GM18502 (cell line): Measurements from ENCODE around the gene AHCYL2.
A peak's percentile ranks its signal among the peaks of the same experiment; 100 is the strongest.

Source experiments
- ATAC-seq: cut with Tn5 transposase; IDR thresholded peaks from one replicate; pipeline ENCODE4 v1.9.1; 2021; ENCODE audit warnings: mild to moderate bottlenecking; ENCODE audit not compliant: unreplicated experiment, poor library complexity

The AHCYL2 gene

DNA sequence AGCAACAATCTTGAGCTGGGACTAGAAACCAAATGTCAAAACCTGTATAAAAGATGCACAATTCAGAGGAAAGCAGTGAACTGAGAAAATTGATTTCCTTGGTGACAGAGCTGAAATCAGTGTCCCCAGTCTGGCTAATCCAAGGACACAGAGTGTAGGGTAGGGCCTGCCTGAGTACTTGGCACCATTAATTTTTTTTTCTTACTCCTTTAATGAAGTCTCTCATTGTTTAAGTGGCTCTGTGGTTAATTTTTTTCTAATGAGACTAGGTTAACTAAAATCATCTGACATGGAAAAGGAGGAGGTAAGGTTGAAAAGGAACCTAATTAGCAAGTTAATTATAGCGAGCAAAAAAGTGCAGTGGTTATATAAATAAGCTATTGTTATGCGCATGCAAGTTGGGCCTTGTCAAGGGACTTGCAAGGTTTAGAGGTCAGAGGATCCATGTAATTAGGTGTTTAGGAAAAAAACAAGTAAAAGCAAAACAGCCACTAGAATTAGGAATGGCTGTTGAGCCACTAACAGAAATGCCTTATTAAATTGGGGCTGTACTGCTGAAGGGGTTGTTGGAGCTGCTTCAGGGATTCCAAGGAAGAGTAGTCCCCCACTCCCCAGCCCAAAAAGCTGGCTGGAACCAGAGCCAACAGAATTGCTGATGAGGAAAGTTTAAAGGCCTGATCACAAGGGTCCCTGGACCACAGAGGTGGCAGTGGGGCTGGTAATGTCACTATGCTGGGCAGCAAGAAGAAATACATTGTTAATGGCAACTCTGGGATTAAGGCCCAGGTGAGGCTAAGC lies 150.5 kb downstream of the AHCYL2 start:
- no peak for ATAC-seq

DNA sequence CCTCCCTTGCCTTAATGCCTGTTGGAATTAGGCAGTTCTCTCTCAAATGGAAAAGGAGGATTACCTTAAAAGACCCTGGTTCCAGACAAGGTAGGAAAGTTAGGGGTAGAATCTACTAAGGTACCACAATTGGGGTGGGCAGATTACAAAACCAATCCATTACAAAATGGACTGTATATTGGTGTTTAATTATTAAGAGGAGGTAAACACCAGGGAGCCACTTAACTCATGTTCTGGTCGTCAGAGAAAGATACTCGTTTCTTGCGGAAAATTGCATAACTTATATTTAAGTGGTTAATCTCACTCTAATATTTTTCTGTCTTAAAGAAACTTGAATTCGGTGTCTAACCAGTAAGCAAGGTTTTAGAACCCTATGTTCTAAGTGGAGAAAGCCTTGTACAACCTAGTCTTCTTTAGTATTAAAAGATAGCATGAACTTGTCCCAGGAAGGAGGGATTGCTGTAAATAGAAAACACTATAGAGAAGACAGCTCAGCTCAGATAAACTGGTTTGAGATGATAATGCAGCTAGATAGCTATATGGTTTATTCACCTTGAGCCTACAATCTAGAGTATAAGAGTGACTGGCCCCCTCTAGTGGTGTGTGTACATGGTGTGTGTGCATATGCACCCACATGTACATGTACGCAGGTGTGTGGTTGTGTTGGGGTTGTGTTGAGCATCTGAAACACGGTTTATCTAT lies 151.4 kb downstream of the AHCYL2 start:
- no peak for ATAC-seq

DNA sequence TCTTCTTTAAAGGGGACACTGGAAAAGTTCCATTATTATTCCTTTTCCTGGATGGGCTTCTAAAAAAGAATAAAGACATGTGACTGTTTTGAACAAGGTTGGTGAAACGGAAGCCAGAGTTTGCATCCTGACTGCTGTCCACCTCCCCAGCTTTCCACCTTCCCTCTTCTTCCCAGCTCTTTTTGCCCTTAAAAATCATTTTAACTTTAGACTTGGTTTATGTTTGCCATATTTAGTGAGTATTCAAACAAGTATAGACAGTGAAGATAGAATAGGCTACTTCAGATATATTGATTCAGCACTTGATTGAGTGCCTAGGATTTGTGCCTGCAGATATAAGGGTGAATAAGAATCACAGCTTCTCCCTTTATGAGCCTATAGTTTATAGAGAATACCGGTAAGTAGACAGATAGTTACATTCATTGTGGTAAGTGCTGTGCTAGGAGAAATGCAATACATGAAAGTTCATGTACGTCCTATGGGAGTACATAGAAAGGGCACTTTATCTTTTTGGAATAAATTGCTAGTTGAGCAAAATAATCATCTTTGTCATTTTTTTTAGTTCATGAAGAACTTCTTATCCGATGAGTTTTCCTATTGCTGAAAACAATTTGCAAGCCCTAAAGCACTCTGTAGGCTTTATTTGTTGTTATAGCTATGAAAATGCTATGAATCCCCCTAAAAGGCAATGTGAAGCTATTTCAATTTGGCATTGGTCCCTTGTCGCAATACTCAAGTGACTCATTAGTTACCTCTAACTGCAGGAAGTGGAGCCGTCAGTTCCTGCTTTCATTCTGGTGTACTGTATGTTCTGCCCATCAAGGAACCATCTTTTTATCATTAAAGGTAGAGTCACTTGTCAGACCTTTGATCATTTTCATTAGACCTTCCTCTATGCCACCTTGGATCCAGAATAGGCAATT lies 152.2 kb downstream of the AHCYL2 start:
- ATAC-seq, result peak; percentile 53

DNA sequence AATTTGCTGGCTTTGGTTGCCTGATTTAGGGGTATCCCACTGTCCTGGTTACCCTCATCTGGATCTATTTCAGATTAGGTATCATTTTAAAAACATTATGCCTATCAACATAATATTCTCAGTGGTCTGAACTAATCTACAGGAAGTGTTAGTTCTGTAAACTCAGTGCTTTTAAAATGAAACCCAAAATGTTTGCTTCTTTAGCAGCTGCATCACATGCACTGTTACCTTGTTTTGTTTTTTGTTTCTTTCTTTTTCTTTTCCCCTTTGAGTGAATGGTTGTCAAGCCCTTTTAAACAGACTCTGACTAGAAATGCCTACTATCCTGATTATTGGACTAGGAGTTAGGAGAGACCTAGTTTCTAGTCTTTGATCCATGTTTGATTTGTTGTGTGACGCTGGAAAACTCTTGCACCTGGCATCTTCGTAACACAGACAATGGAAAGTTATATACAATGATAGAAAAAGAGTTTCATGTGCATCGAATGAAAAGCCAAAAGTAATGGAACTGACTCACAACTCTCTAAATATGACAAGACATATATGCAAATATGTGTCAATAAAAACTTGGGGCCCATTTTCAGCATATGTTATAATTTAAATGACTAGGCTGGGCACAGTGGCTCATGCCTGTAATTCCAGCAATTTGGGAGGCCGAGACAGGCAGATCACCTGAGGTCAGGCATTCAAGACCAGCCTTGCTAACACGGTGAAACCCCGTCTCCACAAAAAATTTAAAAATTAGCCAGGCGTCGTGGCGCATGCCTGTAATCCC lies 157.1 kb downstream of the AHCYL2 start:
- ATAC-seq, result no peak

DNA sequence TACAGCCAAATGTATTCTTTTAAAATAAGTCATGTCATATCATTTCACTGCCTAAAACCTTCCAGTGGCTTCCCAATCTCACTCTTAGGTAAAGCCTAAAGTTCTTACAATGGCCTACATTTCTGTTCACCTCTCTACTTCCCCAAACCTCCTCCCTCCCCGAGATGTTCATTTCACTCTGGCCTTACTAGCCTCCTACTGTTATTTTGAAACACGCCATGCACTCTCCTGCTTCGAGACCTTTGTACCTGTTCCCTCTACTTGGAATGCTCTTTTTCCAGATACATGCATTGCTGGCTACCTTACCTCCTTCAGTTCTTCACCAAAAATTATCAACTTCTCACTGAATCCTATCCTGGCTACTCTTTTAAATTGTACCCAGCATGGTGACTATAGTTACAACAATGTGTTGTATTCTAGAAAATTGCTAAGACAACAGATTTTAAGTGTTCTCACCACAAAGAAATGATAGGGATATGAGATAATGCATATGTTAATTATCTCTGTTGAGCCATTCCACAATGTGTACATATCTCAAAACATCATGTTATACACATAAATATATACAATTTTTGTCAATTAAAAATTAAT lies 158.8 kb downstream of the AHCYL2 start:
- ATAC-seq, result no peak

DNA sequence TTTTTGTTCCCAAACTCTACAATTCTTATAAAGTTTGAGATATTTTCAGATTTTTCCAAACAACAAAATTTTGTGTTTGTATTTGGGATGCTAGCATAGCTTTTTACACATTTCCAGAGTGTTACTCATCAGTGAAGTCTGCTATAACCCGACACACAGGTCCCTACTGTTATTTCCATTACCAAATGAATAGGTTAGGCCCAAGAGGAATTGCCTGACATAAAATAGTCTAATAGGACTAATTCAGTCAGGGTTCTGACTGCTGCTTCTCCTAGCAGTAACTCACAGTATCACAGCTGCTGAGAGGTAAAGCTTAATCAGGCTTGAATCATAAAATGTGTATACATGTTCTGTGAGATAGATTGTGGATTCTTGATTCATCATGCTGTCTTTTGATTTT lies 160.3 kb downstream of the AHCYL2 start:
- no peak for ATAC-seq

DNA sequence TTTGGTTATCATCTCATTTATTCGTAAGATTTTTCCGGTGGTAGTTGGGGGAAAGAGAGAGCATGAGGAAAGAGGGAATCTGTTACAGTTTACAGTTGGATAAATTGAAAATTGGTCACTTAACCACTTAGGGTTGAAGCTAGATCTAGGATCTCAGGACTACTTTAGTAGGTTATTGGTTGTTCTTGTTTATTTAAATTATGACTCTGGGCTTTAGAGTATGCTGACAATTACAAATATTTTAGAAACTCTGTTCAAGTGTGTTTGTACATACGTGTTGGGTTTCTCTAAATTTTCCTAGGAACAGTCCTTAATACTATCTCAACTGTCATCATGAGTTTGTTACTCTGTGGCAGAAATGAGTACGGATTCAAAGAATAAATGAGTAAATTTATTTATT lies 160.8 kb downstream of the AHCYL2 start:
- no peak for ATAC-seq

DNA sequence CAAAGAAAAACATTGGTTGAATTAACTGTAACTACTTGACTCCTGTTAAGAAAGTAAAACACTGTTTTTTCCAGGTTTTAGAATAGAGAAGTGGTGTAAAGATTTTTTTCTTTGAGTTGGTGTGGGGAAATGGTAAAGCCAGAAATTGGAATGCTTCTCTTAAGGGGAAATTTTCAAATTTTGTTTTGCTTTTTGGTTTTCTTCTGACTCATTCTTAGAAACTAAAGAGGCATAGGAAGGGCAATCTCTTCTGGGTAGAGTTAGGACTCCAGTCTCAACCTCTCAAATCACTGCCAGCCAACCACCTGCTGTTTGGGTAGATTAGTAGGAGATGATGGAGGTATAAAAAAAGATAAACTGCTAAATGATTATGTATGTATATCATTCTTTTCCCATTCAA lies 161.7 kb downstream of the AHCYL2 start:
- no peak for ATAC-seq

DNA sequence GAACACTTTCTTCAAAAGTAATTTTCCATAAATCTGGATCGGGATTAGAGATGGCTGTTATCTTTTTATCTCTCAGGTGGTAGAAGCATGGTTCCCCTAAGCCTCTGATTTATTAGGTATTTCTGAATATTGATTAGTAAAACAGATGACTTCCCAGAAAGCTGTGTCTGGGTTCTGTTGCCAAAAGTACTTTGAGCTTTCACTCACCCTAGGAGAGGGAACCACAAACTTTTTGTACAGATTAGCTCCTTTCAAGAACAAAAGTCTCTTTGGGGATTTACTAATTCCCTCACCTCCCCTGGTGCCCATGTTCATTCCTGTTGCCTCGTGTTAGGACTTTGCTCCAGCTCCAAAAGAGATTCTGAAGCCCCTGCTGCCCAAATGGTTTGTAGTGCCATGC lies 162.7 kb downstream of the AHCYL2 start:
- ATAC-seq, result no peak

DNA sequence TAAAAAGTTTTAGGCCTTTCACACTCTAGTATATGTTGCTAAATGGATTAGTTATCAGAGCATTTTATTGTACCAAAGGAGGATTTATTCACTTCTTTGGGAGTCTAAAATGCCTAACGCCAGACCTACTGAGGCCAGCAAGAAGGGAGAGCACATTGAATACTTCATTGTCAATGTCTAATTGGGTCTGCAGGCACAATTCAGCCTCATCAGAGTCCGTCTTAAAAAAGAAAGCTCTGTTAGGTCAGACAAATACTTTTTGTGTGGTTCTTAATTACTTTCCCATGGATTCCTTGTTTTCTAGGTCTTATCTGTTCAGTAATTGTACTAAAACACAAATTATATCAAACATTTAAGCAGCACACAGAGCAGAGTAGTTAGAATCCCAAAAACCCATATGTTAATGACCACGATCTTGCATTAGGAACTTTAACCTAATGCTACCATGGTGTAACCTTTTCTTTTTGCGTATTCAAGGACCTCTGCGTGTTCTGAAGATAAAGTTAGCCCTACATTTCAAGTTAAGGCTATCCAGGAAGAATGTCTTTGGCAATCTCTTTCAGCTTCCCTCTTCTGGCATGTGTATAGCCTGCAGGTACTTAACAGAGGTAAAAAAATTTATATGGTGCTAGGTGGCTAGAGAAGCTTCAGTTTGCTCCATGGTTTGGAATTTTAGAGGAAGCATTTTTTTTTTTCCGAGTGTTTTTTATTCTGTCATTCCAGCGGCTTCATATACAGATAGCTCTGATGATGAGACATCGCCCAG lies 163.7 kb downstream of the AHCYL2 start:
- no peak for ATAC-seq

DNA sequence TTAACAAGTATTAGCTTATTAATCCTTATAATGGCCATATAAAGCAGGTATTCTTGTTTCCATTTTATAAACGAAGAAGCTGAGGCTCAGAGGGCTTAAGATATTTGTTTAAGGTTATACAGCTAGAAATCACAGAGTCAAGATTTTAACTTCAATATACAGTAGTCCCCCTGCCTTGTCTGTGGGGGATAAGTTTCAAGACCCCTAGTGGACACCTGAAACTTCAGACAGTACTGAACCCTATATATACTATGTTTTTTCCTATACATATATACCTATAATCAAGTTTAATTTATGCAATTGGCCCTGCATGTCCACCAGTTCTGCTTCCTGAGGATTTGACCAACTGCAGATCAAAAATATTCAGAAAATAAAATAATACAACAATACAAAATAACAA lies 165.0 kb downstream of the AHCYL2 start:
- ATAC-seq, result no peak

DNA sequence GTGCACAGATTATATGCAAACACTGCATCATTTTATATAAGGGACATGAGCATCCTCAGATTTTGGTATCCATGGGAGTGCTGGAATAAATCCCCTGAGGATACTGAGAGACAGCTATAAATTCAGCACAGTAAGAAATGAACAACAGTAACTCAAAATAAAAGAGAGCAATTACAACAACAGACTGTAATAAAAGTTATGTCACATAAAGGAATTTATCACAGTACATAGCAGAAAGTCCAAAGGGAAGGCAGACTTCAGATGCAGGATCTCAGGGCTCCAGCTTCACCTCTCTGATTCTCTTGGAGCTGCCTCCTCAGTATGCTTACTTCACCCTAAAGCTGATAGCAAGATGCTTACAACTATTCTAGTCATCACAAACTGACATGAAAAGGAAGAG lies 165.5 kb downstream of the AHCYL2 start:
- no peak for ATAC-seq

DNA sequence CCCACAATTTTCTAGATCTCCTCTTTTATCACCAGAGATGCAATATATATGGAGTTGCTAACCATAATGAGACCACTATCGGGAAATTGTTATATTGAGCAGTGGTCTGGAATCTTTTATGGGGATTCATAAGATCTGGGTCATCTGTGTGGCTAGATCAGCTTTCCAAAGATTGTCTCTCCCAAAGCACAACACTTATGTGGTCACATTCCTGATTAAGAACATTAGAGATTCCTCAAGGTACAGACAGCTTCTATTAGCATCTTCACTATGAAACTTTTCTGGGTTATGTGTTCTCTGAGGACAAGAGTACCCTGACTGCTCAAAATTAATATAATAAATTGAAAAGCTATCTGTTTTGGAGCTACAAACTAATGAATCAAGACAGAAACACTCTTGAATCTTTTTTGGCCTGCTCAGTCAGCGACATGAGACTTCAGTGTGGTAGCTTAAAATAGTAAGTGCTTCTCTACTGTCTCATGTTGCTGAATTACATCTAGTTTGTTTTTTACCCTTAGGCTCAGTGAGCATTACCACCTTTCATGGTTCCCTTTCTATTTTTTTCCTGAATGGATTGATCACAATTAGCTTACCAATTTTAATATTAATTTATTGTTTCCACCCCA lies 166.8 kb downstream of the AHCYL2 start:
- no peak for ATAC-seq

DNA sequence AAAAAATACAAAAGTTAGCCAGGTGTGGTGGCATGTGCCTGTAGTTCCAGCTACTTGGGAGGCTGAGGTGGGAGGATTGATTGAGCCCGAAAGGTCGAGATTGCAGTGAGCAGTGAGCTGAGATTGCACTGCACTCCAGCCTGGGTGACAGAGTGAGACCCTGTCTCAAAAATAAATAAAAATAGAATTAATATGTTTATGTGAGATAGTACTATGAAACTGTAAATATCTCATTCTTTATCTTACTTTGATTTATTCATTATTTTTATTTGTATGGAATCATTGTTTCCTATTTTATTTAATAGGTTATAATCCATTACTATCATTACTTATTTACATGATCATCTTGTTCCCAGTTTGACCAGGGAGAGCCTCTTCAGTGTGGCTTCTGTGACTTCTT lies 168.4 kb downstream of the AHCYL2 start:
- no peak for ATAC-seq

DNA sequence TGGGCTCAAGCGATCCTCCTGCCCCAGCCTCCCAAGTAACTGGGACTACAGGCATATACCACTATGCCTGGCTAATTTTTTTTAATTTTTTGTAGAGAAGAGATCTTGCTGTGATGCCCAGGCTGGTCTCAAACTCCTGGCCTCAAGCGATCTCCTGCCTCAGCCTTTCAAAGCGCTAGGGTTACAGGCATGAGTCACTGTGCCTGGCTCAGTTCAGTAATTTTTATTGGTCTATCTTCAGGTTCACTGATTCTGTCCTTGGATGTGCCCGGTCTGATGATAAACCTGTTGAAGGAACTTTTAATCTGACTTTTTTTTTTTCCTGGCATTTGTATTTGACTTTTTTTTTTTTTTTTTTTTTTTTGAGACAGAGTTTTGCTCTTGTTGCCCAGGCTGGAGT lies 169.3 kb downstream of the AHCYL2 start:
- no peak for ATAC-seq

DNA sequence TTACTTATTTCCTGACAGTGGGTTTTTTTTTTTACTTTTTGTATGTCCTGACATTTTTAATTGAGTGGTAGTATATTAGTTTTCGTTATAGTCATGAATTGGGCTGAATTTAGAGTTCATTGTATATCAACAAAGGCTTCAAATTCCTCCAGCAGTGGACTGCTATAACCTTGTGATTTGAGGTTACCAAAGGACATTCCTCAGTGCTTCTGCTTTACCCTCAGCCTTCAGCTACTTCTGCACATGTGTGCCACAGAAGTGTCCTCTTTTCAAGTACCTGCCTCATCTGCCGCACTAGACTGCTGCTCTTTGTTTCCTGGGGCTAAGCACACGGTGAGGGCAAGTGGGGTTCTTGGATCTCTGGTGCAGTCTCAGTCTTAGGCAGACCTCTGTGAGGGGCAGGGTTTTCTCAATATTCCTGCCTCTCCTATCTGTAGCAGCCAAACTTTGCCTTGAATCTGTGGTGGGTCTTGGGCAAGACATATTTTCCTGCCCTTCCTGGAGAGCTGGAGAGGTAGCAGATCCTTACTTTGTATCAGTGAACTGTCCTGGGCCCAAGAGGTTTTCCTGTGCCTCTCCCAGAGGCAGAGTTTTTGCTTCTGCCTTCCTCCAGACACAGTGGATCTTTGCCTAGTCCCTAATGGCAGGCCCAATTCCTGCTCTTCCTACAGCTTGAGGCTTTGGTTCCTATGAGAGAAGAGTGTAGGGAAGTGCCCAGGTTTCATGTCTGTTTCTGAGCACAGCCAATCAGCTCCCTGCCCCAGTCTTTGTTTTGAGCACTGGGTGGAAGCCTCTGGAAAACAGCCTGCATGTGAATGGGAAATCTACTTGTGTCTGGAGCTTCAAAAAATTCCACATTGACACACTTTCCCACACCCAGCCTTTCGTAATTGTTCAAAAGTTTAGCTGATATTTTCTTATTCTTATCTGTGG lies 170.4 kb downstream of the AHCYL2 start:
- ATAC-seq, result no peak

DNA sequence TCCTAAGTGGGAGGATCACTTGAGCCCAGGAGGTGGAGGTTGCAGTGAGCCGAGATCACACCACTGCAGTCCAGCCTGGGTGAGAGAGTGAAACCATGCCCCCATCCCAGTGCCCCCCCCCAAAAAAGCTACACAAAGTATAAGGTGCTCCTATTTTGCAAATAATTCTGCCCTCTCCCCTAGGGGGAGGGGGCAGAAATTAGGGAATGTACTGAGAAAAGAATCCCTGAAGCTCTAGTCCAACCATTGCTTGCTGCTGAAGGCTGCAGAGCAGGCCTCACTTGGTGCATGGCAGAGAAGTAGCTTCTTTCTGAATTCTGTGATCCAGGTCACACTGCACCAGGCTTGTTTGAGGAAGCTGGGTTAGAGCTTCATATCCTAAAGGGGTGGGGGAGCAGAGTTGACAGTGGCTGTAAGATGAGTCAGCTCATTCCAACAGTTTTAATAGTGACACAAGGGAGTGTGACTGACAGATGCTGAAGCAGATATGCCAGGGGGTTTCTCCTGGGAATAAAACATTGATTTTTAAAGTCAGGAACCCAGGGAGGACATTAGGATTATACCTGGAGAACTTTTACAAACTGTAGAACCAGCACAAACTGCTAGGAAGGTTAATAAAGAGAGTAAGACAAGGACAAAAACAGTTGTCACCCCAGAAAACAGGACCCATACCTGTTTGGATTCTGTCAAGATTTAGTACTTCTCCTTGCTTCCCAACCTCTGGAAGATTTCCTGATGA lies 176.6 kb downstream of the AHCYL2 start:
- no peak for ATAC-seq
